Prostate gland (tissue), 2 donors: ENCODE results near the gene AGR2. TPM values are rescaled to one million over a fixed set of nuclear protein-coding genes. Genes with fewer than 3 reads are reported as not detected.

Experiments used
- DNase-seq: peaks from one replicate; pipeline ENCODE4 v3.0.0-alpha.2; 2019; ENCODE audit warnings: low spot score
- H3K27ac ChIP-seq, 2 donors: fragments of 200-600 bp; sonication (generic); 2 replicates each; pipeline ENCODE4 v1.5.1; 2017 to 2019
- H3K27me3 ChIP-seq: fragments of 200-600 bp; sonication (generic); replicated peaks from 2 replicates; pipeline ENCODE4 v1.5.1; 2019; ENCODE audit not compliant: insufficient read depth
- H3K36me3 ChIP-seq, 2 donors: fragments of 200-600 bp; sonication (generic); 1 replicate in 1 of 2; 2 replicates in 1 of 2; pipeline versions ENCODE4 v1.5.1 to v1.8.1; 2017 to 2019
- H3K4me1 ChIP-seq: fragments of 200-600 bp; sonication (generic); replicated peaks from 2 replicates; pipeline ENCODE4 v1.5.1; 2019
- H3K4me3 ChIP-seq, 2 donors: fragments of 200-600 bp; sonication (generic); 2 replicates each; pipeline ENCODE4 v1.5.1; 2017 to 2019
- H3K9me3 ChIP-seq: fragments of 200-600 bp; sonication (generic); 2 replicates; pipeline ENCODE4 v1.5.1; 2017
- POLR2A ChIP-seq: fragments of 450-650 bp; IDR thresholded peaks from one replicate; pipeline ENCODE4 v1.6.1; 2016; ENCODE audit warnings: antibody characterized with exemption, mild to moderate bottlenecking
- POLR2AphosphoS5 ChIP-seq: sonication (generic); formaldehyde crosslinking; IDR thresholded peaks from one replicate; pipeline ENCODE4 v1.6.1; 2017; ENCODE audit warnings: antibody characterized with exemption
- WGBS: methylation state at CpG from one replicate; pipeline ENCODE4 v1.1.5; 2018; 5-methylcytosine and 5-hydroxymethylcytosine counted together
- intact Hi-C: fragments of 100-400 bp; cut with DNase I; formaldehyde crosslinking; loops from one replicate; pipeline ENCODE4 v1.14.2; 2022
- total RNA-seq, 2 donors: library from RNA; depleted of rRNA; stranded (reverse); fragments of >200 nt; gene quantifications; one replicate each; pipeline ENCODE4 v1.1.0, GENCODE V29; 2016
- TF ChIP-seq, protein P1 (sequence below), 4 experiments: fragments of 200-600 bp in 2 of 4; fragments of 450-650 bp in 2 of 4; sonication (generic) in 2 of 4; IDR thresholded peaks; 1 replicate in 3 of 4; 2 replicates in 1 of 4; pipeline ENCODE4 v1.5.1; 2016 to 2019; ENCODE audit warnings: antibody characterized with exemption in 4 of 4, mild to moderate bottlenecking in 2 of 4, moderate library complexity in 2 of 4

Gene AGR2
- total RNA-seq, 2 donors from 2014 or later = 74.6 to 290 TPM

DNA sequence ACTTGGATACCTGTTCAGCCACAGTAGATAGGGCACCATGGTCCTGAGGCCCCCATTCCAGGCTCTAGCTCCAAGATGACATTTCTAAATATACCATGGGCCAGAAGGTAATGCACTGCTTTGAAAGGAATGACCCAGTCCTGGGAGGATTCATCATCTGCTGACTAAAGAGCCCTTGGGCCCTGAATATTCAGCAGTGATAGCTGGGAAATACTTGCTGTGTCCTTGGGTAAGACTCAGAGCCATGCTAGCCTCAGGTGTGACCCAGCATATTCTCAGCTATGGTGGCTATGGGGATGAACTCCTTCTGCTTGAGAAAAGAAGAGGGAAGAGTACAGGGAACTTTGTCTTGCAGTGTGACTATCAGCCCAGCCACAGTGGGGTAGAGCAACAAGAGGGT lies 21.3 kb upstream of the AGR2 start:
- H3K4me1 ChIP-seq = no peaks in the 10 kb centered on the region
- no peak overlapping the region for H3K27ac ChIP-seq
- TF ChIP-seq, protein P1, sequence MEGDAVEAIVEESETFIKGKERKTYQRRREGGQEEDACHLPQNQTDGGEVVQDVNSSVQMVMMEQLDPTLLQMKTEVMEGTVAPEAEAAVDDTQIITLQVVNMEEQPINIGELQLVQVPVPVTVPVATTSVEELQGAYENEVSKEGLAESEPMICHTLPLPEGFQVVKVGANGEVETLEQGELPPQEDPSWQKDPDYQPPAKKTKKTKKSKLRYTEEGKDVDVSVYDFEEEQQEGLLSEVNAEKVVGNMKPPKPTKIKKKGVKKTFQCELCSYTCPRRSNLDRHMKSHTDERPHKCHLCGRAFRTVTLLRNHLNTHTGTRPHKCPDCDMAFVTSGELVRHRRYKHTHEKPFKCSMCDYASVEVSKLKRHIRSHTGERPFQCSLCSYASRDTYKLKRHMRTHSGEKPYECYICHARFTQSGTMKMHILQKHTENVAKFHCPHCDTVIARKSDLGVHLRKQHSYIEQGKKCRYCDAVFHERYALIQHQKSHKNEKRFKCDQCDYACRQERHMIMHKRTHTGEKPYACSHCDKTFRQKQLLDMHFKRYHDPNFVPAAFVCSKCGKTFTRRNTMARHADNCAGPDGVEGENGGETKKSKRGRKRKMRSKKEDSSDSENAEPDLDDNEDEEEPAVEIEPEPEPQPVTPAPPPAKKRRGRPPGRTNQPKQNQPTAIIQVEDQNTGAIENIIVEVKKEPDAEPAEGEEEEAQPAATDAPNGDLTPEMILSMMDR (IDR thresholded peaks at IDR 0.05) = no peak
- TF ChIP-seq POLR2A = no peak
- no peak for TF ChIP-seq POLR2AphosphoS5
- H3K4me3 ChIP-seq = no peak overlapping the region
- DNase-seq = no peak
- no peaks in the 10 kb centered on the region for H3K27me3 ChIP-seq
- H3K36me3 ChIP-seq = no peaks in the 10 kb centered on the region
- H3K9me3 ChIP-seq = no peaks in the 10 kb centered on the region
- intact Hi-C loops = no loop called here

DNA sequence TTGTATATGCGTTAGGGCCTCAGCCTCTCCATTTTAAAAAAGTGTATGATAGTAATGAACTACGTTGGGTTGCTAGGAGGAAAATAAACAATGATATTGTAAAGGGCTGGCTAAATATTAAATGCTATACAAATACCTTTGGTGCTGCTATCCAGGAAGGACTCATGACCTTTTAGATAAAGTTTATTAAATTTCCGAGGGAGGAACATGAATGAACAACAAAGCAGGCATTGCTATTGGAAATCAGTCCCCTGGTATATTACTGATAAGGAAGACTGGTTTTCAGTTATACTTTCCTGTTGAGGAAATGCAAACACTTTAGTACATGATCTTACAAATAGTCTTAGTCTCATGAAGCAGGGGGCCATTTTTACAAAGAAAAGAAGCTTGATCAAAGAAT lies 17.2 kb upstream of the AGR2 start:
- TF ChIP-seq, protein P1 (IDR thresholded peaks at IDR 0.05) = no peak
- TF ChIP-seq POLR2A (no peak), POLR2AphosphoS5 (no peak)
- no peak overlapping the region for H3K4me3 ChIP-seq
- no peaks in the 10 kb centered on the region for H3K9me3 ChIP-seq
- no peak for DNase-seq
- H3K36me3 ChIP-seq = no peaks in the 10 kb centered on the region
- no peaks in the 10 kb centered on the region for H3K27me3 ChIP-seq
- H3K27ac ChIP-seq = no peak overlapping the region
- 46% methylated on average over 3 of the region's 3 CpGs for WGBS
- no peaks in the 10 kb centered on the region for H3K4me1 ChIP-seq
- intact Hi-C loops = no loop called here

DNA sequence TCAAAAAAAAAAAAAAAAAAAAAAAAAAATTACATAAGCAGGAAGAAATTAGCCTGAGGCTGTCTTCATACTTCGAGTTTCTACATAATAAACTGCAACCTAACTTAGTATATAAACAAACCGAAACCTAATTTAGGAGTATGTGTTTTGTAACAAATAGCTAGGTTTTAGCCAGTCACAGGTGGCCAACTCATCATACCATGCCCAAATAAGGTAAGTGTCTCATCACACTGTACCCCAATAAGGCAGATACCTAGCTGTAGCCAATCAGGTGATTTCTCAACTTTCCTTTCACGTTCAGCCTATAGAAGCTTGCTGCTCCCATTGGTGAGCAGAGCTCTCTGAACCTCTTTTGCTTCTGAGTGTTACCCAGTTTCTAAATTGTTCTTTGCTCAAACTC lies 13.9 kb upstream of the AGR2 start:
- intact Hi-C loops = no loop called here
- Histone ChIP-seq H3K4me1 (no peaks in the 10 kb centered on the region), H3K36me3 (no peaks in the 10 kb centered on the region), H3K27ac (no peak overlapping the region), H3K27me3 (no peaks in the 10 kb centered on the region), H3K4me3 (no peak overlapping the region), H3K9me3 (no peaks in the 10 kb centered on the region)
- DNase-seq = no peak
- WGBS = 93% methylated on average over 3 of the region's 3 CpGs
- TF ChIP-seq, protein P1 (IDR thresholded peaks at IDR 0.05) = no peak
- TF ChIP-seq POLR2AphosphoS5 = no peak
- no peak for TF ChIP-seq POLR2A

DNA sequence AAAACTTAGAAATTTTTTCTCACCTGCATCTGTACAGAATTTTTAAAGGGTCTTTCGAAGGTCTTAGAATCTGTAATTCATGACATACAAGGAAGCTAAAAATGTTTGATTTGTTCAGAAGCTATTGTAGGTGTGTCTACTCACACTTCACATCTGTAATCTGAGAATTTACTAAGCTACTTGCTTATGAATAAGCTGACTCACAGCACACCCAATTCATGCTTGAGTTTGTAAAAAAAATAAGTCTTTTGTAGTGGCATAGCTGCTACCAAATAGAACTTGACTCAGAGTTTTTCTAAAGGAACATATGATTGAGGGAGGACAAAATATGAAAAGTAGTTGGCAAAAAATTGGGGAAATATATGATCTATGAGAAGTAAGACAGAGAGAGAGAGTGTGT lies 12.7 kb upstream of the AGR2 start:
- 76% methylated on average over 1 of the region's 1 CpG for WGBS
- H3K9me3 ChIP-seq = no peaks in the 10 kb centered on the region
- intact Hi-C loops = no loop called here
- TF ChIP-seq, protein P1 (IDR thresholded peaks at IDR 0.05) = no peak
- TF ChIP-seq POLR2AphosphoS5 (no peak), POLR2A (no peak)
- no peaks in the 10 kb centered on the region for H3K4me1 ChIP-seq
- DNase-seq = no peak
- H3K27ac ChIP-seq = no peak overlapping the region
- H3K4me3 ChIP-seq = no peak overlapping the region
- no peaks in the 10 kb centered on the region for H3K27me3 ChIP-seq
- no peaks in the 10 kb centered on the region for H3K36me3 ChIP-seq

DNA sequence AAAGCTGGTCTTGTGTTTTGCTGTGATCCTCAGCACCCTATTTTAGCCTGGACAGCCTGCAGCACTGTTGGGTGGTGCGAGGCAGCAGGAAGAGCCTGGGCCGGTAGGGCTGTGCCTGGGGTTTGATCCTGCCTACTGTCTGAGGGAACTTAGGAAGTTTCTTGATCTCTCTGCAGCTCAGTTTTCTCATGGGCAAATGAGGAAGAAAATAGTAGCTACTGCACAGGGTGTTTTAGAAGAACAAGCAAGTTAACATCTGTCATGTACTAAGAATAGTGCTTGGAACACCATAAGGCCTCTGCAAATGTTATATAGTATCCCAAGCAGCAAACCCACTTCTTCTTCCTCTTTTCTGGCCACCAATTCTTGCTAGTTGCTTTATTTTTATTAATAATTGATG lies 12.0 kb upstream of the AGR2 start:
- no peak overlapping the region for H3K27ac ChIP-seq
- no peaks in the 10 kb centered on the region for H3K36me3 ChIP-seq
- no peaks in the 10 kb centered on the region for H3K4me1 ChIP-seq
- intact Hi-C loops = no loop called here
- H3K4me3 ChIP-seq = no peak overlapping the region
- DNase-seq = no peak
- TF ChIP-seq POLR2AphosphoS5 (no peak), POLR2A (no peak)
- TF ChIP-seq, protein P1 (IDR thresholded peaks at IDR 0.05) = no peak
- H3K27me3 ChIP-seq = no peaks in the 10 kb centered on the region
- no peaks in the 10 kb centered on the region for H3K9me3 ChIP-seq
- WGBS = 40% methylated on average over 2 of the region's 2 CpGs
